Spleen (tissue), 11 donors: Measurements from ENCODE around the gene KL. TPM values are rescaled to one million over a fixed set of nuclear protein-coding genes. Genes with fewer than 3 reads are reported as not detected.

Experiments
- DNase-seq: peaks from one replicate; pipeline ENCODE4 v3.0.0-alpha.2; 2020
- H3K27ac ChIP-seq, 8 donors: fragments of 200-600 bp; sonication (generic) in 7 of 8; 1 replicate in 4 of 8; 2 replicates in 4 of 8; pipeline versions ENCODE4 v1.5.0 to v1.8.0; 2016 to 2021; ENCODE audit warnings: inconsistent platforms in 4 of 8, mild to moderate bottlenecking in 4 of 8, moderate library complexity in 1 of 8
- H3K27me3 ChIP-seq, 7 donors: fragments of 200-600 bp; sonication (generic) in 6 of 7; replicated peaks in 1 of 7; 1 replicate in 4 of 7; 2 replicates in 3 of 7; pipeline versions ENCODE4 v1.5.0 to v1.8.0; 2016 to 2021; ENCODE audit warnings: inconsistent platforms in 3 of 7, mild to moderate bottlenecking in 1 of 7
- H3K36me3 ChIP-seq, 6 donors: fragments of 200-600 bp; sonication (generic) in 5 of 6; 1 replicate in 4 of 6; 2 replicates in 2 of 6; pipeline versions ENCODE4 v1.5.0 to v1.8.0; 2016 to 2021; ENCODE audit warnings: inconsistent platforms in 2 of 6
- H3K4me1 ChIP-seq, 6 donors: fragments of 200-600 bp; sonication (generic) in 5 of 6; 1 replicate in 3 of 6; 2 replicates in 3 of 6; pipeline versions ENCODE4 v1.5.0 to v1.8.0; 2016 to 2021; ENCODE audit warnings: inconsistent platforms in 3 of 6
- H3K4me3 ChIP-seq, 8 donors: fragments of 200-600 bp; sonication (generic) in 7 of 8; 1 replicate in 4 of 8; 2 replicates in 4 of 8; pipeline versions ENCODE4 v1.5.0 to v1.8.0; 2016 to 2021; ENCODE audit warnings: inconsistent platforms in 4 of 8, mild to moderate bottlenecking in 4 of 8, moderate library complexity in 2 of 8
- H3K9me3 ChIP-seq, 8 donors: fragments of 200-600 bp; sonication (generic) in 7 of 8; 1 replicate in 4 of 8; 2 replicates in 4 of 8; pipeline versions ENCODE4 v1.5.0 to v1.8.0; 2016 to 2021; ENCODE audit warnings: inconsistent platforms in 4 of 8
- POLR2A ChIP-seq, 3 donors: fragments of 450-650 bp; IDR thresholded peaks; one replicate each; pipeline ENCODE4 v1.5.1; 2017; ENCODE audit warnings: antibody characterized with exemption in 3 of 3, mild to moderate bottlenecking in 1 of 3
- POLR2AphosphoS5 ChIP-seq, 3 donors: sonication (generic); formaldehyde crosslinking; IDR thresholded peaks; one replicate each; pipeline ENCODE4 v1.5.1; 2017; ENCODE audit warnings: antibody characterized with exemption in 3 of 3
- WGBS, 5 donors: extraction: QIAGEN DNeasy Blood & Tissue Kit in 3 of 5; methylation state at CpG; one replicate each; pipeline versions ENCODE4 v1.1.5 to v1.1.7; 2013 to 2018; 5-methylcytosine and 5-hydroxymethylcytosine counted together
- intact Hi-C: fragments of 100-400 bp; cut with DNase I; formaldehyde crosslinking; loops from one replicate; pipeline ENCODE4 v1.15.0; 2023; ENCODE audit warnings: low total_unique reads
- polyA plus RNA-seq, 3 donors: library from polyadenylated mRNA; stranded (reverse); fragments of 200-250 nt; gene quantifications; one replicate each; pipeline ENCODE4 v1.2.1, GENCODE V29; 2013
- total RNA-seq, 7 donors: library from RNA; depleted of rRNA in 3 of 7; stranded (reverse); fragments of >200 nt in 3 of 7; fragmentation: NEBNext Ultra II Directional in 4 of 7; extraction: Animal tissue kit (Norgen Biotek cat#: 25700) in 4 of 7; gene quantifications; one replicate each; pipeline versions ENCODE4 v1.1.0 to v1.2.1, GENCODE V29; 2016 to 2021
- TF ChIP-seq, protein P1 (sequence below), 11 experiments: fragments of 200-600 bp in 7 of 11; fragments of 450-650 bp in 4 of 11; sonication (generic) in 4 of 11; IDR thresholded peaks in 8 of 11; conservative IDR thresholded peaks in 3 of 11; 1 replicate in 7 of 11; 2 replicates in 4 of 11; pipeline versions ENCODE4 v1.4.0 to v1.8.0; 2016 to 2021; ENCODE audit warnings: antibody characterized with exemption in 11 of 11, inconsistent platforms in 4 of 11, mild to moderate bottlenecking in 1 of 11
- donor health status: healthy with polysubstance abuse.
- donor health status: DM: no; HTN: no; CAD: no; lungs with moderate emphysema.
- donor health status: DM: no; HTN: no; CAD: no.
- donor health status: Bipolar disorder and iron deficiency.
- donor health status: healthy.
- donor health status: DM: no; HTN: no; CAD: no.
- donor health status: DM: yes; HTN: yes; CAD: no.

KL gene
- total and polyA plus RNA-seq, 10 donors = 0.35 to 10.2 (median 4.6) TPM

DNA sequence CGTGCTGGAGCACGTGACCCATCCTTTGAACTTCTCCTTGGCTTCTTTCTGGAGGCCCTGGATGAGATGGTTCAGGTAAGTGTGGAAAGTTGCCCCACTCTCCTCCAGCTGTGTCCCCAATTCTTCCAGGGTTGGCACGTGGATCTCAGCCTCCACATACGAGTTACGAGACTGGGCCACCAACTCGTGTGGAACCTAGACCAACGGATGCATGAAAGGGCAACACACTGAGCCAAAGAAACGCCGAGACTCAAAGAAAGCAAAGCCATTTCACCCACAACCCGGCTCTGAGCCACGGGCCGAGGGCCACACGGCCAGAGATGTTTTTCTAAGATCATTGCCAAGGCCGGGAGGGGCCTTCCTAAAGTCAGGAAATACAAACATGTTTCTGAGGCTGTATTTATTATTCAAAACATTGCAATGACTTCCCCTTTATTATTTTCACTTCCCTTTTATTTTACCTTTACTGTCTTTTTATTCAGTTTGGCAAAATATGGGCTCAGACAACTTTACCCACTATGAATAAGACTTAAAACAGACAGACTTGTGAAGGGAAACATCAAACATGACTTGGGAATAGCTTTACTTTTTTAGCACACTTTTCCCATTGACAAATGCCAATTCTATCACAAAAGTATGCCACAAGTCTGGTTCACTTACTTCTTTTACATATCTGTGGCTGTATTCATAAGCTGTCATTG is 94.6 kb downstream of the KL start:
- Histone ChIP-seq H3K4me3 (peak overlapping the region in 1 of 8 donors; percentile 30), H3K9me3 (no peaks in the 10 kb centered on the region), H3K36me3 (peaks cover 0 to 83% (median 2%) of the 10 kb centered on the region in 6 donors), H3K27me3 (no peaks in the 10 kb centered on the region), H3K27ac (peak overlapping the region in 6 of 8 donors; percentile 7 to 68 (median 26)), H3K4me1 (peaks cover 0 to 34% (median 20%) of the 10 kb centered on the region in 6 donors)
- DNase-seq = no peak
- TF ChIP-seq, protein P1, sequence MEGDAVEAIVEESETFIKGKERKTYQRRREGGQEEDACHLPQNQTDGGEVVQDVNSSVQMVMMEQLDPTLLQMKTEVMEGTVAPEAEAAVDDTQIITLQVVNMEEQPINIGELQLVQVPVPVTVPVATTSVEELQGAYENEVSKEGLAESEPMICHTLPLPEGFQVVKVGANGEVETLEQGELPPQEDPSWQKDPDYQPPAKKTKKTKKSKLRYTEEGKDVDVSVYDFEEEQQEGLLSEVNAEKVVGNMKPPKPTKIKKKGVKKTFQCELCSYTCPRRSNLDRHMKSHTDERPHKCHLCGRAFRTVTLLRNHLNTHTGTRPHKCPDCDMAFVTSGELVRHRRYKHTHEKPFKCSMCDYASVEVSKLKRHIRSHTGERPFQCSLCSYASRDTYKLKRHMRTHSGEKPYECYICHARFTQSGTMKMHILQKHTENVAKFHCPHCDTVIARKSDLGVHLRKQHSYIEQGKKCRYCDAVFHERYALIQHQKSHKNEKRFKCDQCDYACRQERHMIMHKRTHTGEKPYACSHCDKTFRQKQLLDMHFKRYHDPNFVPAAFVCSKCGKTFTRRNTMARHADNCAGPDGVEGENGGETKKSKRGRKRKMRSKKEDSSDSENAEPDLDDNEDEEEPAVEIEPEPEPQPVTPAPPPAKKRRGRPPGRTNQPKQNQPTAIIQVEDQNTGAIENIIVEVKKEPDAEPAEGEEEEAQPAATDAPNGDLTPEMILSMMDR (IDR thresholded peaks at IDR 0.05 in 8 of 11, conservative IDR thresholded peaks at IDR 0.05 in 3 of 11) = no peak
- TF ChIP-seq POLR2AphosphoS5 (IDR thresholded peaks at IDR 0.05) (no peak), POLR2A (IDR thresholded peaks at IDR 0.05) (no peak)
- WGBS, 5 donors = 52 to 60% (median 54%) methylated on average over 14 of the region's 14 CpGs
- intact Hi-C loops = no loop called here

DNA sequence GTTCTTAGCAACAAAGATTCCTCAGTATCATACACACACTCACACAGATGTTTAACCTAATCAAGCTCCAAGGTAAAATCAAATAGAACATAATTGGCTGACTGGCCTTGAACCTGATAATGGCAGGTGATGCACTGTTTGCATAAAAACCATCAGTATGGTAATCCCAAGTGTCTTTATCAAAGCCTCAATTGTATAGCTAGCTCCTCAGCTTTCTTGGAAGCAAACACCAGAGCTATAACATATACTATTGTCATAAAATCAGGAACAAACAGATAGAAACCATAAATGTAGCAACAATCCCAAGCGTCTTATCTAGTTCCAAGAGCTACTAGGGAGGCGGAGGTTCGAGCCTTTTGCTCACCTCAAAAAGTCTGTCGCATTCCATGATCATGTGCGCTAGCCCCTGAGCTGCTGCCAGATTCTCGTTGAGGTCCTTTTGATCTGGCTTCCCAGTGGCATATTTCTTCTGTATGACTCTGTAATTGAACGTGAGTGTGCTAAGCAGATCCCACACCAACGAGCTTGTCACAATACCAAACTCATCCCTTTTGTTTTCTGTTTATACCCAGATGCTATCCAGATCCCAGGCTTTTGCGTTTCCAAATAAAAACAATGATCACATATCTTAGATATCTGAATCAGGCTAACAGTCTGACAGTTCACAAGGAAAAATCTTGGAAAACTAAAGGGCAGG is 95.3 kb downstream of the KL start:
- Histone ChIP-seq H3K36me3 (peaks cover 0 to 83% (median 2%) of the 10 kb centered on the region in 6 donors), H3K27me3 (no peaks in the 10 kb centered on the region), H3K4me3 (no peak overlapping the region), H3K27ac (peak overlapping the region in 5 of 8 donors; percentile 7 to 68 (median 39)), H3K4me1 (peaks cover 0 to 34% (median 20%) of the 10 kb centered on the region in 6 donors), H3K9me3 (no peaks in the 10 kb centered on the region)
- intact Hi-C loops = no loop called here
- no peak for DNase-seq
- WGBS, 5 donors = 74 to 88% (median 84%) methylated on average over 9 of the region's 9 CpGs
- TF ChIP-seq POLR2A (IDR thresholded peaks at IDR 0.05) = no peak
- no peak for TF ChIP-seq POLR2AphosphoS5 (IDR thresholded peaks at IDR 0.05)
- TF ChIP-seq, protein P1 (IDR thresholded peaks at IDR 0.05 in 8 of 11, conservative IDR thresholded peaks at IDR 0.05 in 3 of 11) = no peak

DNA sequence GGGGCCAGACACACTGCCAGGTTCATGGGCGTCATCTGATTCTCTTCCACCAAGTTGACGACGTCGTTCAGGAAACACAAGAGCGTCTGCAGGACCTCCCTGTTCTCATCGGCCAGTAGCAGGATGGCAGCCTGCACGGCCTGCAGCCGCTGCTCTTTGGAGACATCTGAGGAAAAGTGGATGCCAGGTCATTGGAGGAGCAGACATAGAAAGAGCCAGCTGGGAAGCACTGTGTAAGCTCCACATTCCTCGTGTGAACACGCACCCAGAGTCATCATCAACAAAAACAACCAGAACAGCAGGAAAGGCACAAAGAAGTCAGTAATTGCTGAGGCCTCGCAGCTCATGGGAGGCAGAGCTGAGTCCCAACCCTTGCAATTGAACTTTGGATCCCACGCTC is 96.5 kb downstream of the KL start:
- intact Hi-C loops = no loop called here
- 91 to 95% (median 92%) methylated on average over 12 of the region's 12 CpGs for whole genome bisulfite sequencing, 5 donors
- H3K27ac ChIP-seq = no peak overlapping the region
- no peaks in the 10 kb centered on the region for H3K27me3 ChIP-seq
- no peak for DNase-seq
- TF ChIP-seq POLR2A (IDR thresholded peaks at IDR 0.05) (no peak), POLR2AphosphoS5 (IDR thresholded peaks at IDR 0.05) (no peak)
- TF ChIP-seq, protein P1 (IDR thresholded peaks at IDR 0.05 in 8 of 11, conservative IDR thresholded peaks at IDR 0.05 in 3 of 11) = no peak
- H3K4me3 ChIP-seq = no peak overlapping the region
- no peaks in the 10 kb centered on the region for H3K9me3 ChIP-seq
- peaks cover 0 to 82% (median 2%) of the 10 kb centered on the region in 6 donors for H3K36me3 ChIP-seq
- H3K4me1 ChIP-seq = peaks cover 0 to 34% (median 20%) of the 10 kb centered on the region in 6 donors

DNA sequence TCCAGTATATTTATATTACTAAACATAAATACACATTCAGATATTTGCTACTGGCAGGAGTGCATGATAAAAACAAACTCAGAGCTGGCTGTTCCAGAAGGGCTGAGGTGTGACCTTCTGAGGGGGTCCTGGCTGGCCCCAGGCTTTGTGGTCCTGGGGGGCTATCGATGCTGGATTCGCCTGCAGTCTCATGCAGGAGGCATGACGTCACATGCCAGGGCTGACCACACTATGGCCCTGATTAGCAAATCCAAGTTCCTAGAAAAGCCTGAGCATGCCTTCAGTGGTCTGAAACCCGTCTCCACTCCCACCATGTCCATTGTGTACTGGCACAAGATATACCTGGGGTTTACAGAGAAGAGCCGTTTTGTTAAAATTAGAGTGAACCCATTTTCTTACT is 97.9 kb downstream of the KL start:
- intact Hi-C loops = no loop called here
- H3K4me3 ChIP-seq = no peak overlapping the region
- peaks cover 0 to 80% (median 2%) of the 10 kb centered on the region in 6 donors for H3K36me3 ChIP-seq
- peaks cover 0 to 29% (median 20%) of the 10 kb centered on the region in 6 donors for H3K4me1 ChIP-seq
- no peak overlapping the region for H3K27ac ChIP-seq
- 86 to 94% (median 90%) methylated on average over 5 of the region's 5 CpGs for WGBS, 5 donors
- TF ChIP-seq, protein P1 (IDR thresholded peaks at IDR 0.05 in 8 of 11, conservative IDR thresholded peaks at IDR 0.05 in 3 of 11) = no peak
- TF ChIP-seq POLR2AphosphoS5 (IDR thresholded peaks at IDR 0.05) (no peak), POLR2A (IDR thresholded peaks at IDR 0.05) (no peak)
- no peaks in the 10 kb centered on the region for H3K9me3 ChIP-seq
- no peak for DNase-seq
- H3K27me3 ChIP-seq = no peaks in the 10 kb centered on the region
